Epithelial cell of esophagus (primary cell): ENCODE measurements around the gene MGME1.

Experiments
- DNase-seq: peaks from one replicate; pipeline ENCODE4 v3.0.0; 2010; ENCODE audit warnings: low read depth
- H3K4me3 ChIP-seq: 2 replicates; pipeline ENCODE4 v1.5.1; 2011; ENCODE audit warnings: mild to moderate bottlenecking, low read length, control low read depth
- CTCF ChIP-seq: IDR thresholded peaks from 2 replicates; pipeline ENCODE4 v1.5.1; 2011; ENCODE audit warnings: low read depth, mild to moderate bottlenecking, low read length, control low read depth, inconsistent platforms; ENCODE audit not compliant: insufficient read depth; ENCODE audit errors: missing control alignments

MGME1 gene

GRCh38 chr20:17992847-17993513 lies 24.2 kb downstream of the MGME1 start:
- H3K4me3 ChIP-seq: no peak overlapping the region
- DNase-seq: peak; percentile 41
- TF ChIP-seq CTCF: no peak

- TF ChIP-seq CTCF: no peak
These were observed 24.7 kb downstream of the MGME1 start for GRCh38 chr20:17993546-17993945.

GRCh38 chr20:17995967-17996819 lies 27.4 kb downstream of the MGME1 start:
- no peak overlapping the region for H3K4me3 ChIP-seq
- peak; percentile 98 for TF ChIP-seq CTCF
- DNase-seq: peak; percentile 70

More at GRCh38 chr20:17993546-17993945, 24.7 kb downstream of the MGME1 start:
- no peak overlapping the region for H3K4me3 ChIP-seq
- DNase-seq: no peak

- no peak for TF ChIP-seq CTCF
- no peak for DNase-seq
- no peak overlapping the region for H3K4me3 ChIP-seq
These were observed 29.6 kb downstream of the MGME1 start for GRCh38 chr20:17998446-17998845.

GRCh38 chr20:17999566-17999965 lies 30.7 kb downstream of the MGME1 start:
- TF ChIP-seq CTCF: no peak
- no peak overlapping the region for H3K4me3 ChIP-seq
- DNase-seq: no peak

GRCh38 chr20:18001131-18001921 lies 32.5 kb downstream of the MGME1 start:
- peak; percentile 8 for TF ChIP-seq CTCF
- peak; percentile 98 for DNase-seq
- H3K4me3 ChIP-seq: no peak overlapping the region
